Fibroblast of skin of left quadriceps (primary cell): ENCODE data around the gene OVCA2.
A peak's percentile ranks its signal among the peaks of the same experiment; 100 is the strongest.

Experiments used
- DNase-seq, 2 experiments: peaks; one replicate each; pipeline ENCODE4 v3.0.0-alpha.2; 2013; ENCODE audit warnings: low read depth in 2 of 2

The OVCA2 gene

DNA sequence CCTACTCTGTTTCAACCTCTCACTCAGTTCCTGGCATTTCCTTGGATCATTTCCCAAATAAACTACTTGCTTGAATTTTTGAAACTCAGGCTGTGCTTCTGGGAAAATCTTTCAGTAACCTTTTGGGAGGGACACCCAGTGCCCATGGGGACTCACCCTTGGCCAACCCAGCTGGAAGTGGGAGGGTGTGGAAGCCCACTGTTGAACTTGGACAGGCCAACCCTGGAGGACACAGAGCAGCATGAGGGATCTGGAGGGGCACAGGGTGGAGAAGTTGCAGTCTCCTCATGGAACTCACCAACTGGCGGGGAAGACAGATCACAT, 27.9 kb upstream of the OVCA2 start:
- DNase-seq = no peak

DNA sequence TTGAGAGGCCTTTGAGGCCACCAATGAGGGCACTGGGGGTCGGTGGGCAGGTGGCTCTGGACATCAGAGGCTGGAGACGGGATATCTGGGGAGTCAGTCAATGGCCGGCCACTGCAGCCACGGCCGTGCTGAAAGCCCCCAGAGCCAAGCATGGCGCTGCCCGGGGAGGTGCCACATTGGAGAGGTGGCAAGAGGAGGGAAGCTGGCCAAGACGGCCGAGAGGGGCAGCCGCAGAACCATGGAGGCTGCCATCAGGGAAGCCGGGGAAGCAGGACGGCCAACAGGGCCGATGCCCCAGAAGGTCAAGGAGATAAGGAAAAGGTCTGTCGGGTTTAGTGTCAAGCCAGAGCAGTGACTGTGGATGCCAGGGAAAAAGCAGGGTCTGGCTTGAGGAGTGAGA, 26.5 kb upstream of the OVCA2 start:
- no peak for DNase-seq

DNA sequence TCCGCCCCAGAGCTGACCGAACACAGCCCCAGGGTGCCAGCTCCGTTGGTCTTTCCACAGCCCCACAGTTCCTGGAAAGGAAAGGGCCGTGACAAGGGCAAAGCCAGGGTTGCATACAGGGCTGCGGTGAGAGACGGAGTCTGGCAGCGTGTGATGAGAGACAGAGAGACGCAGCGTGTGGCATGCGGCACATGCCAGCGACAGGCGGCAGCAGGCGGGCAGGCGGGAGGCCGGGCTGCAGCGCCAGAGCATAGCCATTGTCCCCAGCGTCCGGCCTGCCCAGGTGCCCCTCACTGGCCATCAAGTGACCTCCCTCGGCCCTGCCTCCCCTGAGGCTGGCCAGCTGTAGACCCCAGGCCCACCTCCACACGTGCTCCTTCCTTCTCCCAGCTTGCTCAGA, 25.3 kb upstream of the OVCA2 start:
- DNase-seq = no peak

DNA sequence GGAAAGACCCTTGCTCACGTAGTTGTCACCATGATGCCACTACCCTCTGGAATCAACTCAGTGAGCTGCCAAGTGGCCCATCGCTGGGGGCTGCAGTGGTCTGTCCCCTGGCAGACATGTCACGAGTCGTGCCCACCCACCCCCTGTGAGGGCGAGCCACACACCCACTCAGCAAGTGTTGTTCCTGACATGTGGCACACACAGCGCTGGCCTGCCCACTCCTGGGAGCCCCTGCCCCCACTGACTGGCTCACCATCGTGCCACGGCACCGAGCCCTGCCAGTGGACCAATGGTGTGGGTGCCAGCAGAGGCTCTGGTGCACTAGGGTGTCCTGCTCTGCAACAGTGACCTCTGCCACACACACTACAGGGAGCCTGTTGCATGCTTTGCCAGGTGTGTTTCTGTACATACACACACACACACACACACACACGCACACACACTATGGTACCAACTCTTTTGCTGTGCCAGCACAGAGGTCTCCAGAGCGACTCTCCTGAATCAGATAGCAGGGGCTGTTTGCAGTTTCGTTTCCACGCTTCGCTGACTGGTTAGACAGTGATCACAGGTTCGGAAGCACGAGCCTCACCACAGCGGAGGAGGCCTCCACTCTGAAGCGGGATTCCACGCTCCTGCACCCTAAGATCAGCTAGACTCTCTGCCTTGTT, 24.4 kb upstream of the OVCA2 start:
- no peak for DNase-seq

DNA sequence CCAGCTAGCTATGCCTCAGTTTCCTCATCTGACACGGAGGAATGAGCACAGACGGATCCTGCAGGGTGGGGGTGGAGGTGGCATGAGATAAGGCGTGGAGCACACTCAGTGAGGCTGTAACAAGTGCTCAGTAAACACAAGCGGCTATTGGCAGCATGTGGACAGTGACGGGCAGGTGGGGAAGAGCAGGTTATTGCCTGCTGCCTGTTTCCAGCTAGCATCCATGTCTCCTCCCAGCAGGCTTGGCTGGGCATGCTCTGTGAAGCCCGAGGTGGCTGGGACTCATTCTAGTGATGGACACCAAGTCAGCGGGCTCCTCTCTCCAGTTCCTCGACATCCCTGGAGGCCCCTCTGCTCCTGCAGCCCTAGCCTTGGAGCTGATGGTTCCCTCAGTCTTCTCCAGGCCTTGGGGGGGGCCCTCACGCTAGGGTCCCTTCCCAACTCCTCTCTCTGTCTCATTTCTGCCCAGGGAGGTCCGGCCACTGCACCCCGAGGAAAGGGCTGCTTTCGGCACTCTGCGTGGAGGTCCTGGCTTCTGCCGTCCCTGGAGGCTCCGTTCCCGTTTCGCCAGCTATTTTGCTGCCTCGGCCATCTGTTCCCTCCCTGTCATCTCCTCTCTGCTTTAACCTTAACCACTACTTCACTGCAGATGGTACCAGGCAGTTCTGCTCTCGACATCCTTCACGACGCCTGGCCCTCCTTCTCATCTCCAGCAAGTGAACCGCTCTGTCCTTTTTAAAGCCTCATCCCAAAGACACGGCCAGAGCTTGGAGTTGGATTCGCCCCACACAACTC, 22.9 kb upstream of the OVCA2 start:
- DNase-seq = no peak

DNA sequence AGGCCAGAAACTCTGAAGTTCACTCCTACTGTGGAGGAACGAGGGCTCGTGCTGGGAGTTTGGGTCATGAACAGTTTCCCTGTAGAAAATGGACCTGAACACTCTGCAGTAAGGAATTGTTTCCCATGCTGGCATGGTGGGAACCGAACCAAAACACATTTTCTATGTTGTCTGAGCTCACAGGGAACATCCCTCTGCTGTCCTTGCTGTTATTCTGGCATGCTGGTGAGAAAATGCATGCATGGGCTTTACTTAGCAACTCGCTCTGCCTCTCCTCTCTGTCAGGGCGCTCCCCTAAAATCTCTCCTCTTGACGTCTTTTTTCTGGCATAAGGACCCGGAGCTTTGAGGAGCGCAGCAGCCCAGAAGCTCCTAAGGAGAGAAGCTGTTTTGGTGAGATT, 22.1 kb upstream of the OVCA2 start:
- no peak for DNase-seq

DNA sequence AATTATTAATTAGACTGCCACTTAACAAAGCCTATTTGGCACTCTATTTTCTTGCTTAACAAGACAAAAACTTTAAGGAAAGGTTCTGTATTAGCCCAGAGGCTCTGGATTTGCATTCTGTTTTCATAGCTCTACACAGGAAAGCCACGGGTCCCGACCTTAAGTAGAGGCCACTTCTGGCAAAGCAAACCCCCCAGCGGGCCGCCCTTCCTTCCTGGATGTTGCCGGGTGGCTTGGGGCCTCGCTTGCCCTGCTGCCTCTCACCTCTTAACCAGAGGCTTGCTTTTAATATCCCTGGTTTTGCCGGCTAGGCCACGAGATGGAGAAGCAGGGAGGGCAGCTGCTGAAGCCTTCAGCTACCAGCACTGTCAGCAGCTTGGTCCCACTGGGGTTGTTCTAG, 21.1 kb upstream of the OVCA2 start:
- DNase-seq = no peak

DNA sequence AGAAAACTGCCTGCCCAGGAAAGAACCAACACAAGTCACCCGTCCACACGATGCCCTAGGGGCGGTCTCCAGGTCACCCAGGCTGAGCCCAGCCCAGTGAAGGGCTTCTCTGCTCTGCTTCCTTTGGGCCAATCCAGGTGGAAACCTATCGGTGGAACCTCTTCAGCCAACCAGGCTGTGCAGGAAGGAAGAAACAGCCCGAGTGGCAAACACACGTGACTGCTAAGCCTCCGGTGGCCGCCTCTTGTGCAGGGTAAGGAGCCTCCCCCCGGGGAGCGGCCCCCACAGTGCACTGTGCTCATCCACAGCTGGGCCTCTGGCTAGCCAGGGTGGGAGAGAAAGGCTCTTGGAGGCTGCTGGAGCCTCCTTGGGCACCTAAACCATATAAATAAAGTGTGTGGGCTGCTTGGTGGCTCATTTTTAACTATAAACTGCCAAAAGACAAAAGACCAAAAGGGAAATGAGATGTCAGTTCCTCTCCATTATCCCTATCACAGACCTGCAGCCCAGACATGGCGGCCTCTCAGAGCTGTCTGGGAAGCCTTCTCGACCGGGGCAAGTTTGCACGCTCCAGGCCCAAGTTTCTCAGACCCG, 19.1 kb upstream of the OVCA2 start:
- DNase-seq = no peak

DNA sequence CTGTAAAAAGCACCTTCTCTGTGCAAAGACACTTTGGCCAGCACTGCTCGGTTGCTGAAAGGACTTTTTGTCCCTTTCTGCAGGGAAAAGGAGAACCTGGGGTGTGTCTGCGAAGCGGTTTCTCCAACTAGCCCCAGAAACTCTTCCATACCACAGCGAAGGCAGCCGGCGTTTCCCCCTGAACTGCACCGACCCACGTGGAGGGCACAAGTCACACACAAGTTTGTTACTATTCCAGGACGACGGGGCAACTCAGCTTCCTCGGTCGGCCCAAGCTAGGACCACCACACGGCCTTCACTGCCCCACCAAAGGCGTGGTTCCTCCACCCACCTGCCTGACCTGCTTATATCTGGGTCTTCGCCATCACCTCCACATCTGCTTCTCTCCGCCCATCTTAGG, 18.6 kb upstream of the OVCA2 start:
- DNase-seq = no peak

DNA sequence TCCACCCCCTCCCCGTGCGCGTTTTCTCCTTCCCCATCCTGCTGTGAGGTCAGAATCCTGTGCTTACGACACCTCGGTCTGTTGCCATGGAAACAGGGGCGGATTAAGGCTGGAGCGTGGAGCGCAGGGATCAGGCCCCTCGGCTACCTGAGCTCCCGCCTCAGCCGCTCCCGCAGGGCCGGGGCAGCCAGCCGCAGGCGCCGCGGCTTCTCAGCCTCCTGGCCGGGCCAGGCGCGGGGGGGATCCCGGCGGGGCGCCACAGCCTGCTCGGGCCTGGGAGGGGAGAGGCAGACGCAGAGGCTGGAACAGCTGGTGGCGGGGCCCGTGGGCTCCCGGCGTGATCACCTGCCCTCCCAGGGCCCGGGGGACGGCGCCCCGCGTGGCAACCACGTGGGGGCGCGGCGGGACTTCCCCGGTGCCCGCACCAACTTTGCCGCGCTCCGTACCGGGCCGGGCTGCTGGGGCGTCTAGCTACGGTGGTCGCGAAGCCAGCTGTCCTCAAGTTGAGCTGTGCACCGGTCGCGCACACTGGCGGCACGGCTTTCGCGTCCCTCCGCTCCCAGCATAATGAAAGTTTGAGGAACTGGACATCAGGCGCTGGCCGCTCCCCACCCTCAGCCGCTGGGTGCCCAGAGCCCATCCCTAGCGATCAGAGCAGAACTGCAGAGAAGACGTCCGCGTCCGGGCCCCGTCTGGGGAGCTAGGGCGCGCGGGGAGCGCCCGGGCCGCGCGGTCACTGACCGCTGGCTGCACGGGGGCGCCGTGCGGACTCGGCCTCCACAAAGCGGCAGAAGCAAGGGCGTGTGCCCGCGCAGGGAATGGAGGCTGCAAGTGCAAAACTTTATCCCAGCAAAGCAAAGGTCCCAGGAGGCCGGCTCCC, 17.9 kb upstream of the OVCA2 start:
- no peak for DNase-seq

DNA sequence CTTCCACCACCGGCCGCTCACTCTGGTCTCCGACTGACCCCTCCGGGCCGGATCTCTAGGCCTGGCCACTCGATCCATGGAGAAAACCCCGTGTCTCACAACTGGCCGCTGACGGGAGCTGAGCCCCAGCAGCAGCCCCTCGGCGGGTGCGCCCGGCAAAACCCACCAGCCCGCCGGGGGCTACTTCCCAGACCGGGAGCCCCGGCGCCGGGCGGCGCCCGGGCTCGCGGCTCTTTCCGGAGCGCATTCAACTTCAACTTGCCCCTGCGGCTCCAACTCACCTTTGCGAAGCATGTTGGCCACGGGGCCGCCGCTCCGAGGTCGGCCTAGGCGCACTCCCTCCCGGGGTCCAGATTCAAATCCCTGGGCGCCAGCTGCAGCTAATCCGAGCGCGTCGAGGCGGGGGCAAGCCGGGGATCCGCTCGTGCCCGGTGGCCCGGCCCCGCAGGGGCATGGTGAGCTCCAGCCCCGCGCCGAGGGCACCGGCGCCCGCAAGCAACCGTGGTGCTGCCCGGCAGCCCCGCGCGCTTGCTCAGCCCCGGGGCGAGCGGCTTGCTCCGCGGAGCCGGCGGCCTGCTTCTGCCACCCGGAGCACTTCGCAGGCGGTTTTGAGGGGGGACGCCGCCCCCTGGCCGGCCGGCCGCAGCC, 17.1 kb upstream of the OVCA2 start:
- DNase-seq = no peak

DNA sequence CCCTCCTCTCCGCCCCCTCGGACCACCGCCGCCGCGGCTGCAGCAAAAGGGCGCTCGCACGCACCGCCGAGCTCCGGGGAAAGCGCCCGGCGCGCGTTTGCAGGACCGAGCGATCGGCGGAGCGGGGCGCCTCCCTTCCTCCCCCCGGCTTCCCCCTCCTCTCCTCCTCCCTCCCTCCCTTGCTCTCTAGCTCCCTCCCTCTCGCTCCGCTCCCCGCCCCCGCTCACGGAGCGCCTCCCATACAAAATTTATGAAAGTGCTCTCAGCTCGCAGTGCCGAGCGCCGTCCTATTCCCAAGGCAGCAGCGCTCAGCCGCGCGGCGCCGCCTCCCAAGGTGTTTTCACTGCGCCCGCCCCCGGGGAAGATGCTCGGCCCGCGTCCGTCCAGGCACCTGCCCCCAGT, 16.6 kb upstream of the OVCA2 start, which contains the start of gene RTN4RL1:
TSS of gene RTN4RL1 (minus strand) at position 115 of the 402 bp plus-strand sequence. CDS start 469 bp downstream, outside the sequence.
- DNase-seq = peak; percentile 42 to 55

DNA sequence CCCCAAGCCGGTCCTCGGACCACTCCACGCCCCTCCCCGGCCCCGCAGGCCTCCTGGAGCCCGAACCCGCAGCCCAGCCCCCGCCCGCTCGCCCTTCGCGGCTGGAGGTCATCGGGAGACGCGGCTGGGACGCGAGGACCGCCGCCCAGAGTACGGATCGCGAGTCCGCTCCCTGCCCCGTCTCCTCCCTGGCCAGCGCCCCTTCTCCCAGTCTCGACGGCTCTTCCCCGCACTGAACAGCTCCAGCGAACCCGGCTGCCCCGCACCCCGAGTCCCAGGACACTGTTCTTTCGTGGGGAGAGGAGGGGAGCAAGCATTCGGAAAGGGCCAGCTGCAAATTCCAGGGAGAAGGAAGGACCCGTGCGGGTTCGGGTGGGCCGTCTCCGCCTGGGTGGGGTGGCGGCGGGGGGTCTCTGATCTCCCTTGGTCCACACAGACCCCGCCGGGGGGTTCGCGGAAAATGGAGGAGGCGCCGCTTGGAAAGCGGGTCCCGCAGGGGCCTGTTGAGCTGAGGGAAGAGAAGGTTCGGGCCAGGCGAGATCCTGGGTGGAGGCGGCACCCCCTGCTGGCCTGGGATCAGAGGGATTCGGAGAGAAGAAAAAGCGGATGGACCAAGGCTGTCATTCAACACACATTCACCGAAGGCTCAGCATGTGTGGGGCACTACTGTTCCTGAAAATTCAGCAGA, 16.1 kb upstream of the OVCA2 start:
- DNase-seq = no peak

DNA sequence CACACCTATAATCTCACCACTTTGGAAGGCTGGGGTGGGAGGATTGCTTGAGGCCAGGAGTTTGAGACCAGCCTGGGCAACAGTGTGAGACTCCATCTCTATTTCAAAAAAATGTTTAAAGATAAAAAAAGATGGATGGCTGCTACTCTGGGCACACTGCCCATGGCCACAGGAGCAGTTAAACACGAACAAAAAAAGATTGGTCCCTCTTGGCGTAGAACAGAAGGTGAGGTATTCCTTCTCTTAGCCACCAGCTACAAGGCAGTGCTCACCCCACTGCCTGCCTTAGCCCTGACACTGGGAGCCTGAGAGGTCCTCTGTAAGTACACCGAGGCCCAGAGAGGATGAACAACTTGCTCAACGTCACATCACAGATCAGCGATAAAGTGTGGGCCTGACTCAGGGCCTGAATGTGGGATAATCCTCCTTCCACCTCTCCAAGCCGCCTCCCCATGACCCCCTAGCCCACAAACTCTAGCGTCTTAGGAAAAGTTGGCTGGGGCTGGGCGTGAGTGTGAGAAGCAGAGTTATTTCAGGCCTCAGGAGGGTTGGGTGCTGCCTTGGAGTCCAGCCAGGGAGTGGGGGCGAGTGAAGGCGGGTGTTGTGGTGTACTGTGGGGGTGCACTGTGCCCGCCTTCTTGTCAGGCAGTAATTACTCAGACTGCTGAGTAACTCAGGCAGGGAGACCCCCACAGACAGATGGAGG, 14.1 kb upstream of the OVCA2 start:
- DNase-seq = no peak

DNA sequence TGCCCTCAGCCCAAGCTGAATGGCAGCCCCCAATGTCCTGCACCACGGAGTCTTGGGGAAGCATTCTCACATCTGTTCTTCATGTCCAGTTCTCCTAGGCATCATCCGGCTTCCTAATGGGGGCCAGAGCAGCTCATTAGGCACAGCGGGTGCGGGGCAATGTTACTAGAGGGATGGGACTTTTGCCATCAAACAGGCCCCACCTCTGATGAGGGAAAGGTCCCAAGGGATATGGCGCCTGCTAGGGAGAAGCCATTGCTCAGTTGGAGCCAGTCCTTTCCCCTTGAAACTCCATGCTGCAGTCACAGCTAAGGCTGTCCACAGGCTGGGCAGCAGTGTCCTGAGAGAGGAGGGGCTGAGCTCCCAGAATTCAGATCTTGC, 13.6 kb upstream of the OVCA2 start:
- no peak for DNase-seq

DNA sequence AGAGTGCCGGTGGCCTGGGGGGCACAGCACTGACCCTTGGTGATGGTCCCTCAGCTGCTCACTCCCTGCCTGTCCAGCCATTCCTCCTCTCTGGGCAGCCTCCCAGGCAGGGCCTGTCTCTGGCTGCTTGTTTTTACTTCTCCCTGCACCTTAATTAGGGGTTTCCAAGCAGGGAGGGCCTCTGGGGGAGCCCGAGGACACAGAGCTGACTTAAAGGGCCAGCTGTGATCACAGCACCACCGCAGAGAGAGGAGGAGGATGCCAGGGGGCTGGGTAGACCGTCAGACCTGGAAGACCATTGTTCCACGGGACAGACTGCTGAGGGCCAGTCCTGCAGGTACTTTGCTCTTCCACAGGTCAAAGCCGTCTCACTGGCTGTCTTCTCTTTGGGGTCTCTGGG, 13.1 kb upstream of the OVCA2 start:
- DNase-seq = no peak

DNA sequence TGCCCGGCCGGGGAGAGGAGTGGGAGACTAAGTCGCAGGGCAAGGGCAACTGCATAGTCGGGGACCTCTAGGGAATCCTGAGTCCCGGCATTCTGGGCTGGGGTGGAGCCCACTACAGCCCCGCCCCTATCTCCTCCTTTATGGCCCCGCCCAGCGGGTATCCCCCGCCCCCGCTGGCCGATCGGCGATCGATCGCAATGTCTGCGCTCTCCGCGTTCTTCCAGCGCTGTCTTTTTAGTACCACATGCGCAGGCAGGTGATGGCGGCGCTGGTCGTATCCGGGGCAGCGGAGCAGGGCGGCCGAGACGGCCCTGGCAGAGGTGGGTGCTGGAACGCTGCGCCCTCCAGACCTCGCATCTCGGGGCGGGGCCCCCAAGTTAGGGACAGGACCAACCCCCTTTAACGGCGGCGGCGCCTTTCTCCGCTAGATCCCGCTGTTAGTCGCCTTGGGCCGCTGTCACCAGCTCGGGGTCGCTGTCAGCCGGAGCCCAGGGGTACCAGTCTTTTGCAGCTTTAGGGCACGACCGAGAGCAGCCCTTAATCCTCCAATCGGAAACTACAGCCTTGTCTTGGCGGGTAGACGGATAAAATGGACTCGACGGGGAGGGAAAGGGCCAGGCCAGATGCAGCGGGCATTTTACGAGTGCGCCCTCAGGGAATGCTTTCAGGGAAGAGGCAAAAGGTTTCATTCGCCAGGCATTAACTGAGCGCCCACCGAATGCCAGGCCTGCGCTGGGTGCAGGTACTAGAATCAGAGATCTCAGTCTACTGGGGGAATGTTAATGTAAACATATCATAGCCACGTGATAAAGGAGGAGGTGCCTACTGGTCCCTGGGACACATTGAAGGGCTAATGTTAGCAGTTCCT, 11.7 kb upstream of the OVCA2 start, which contains the start of gene DPH1:
TSS of gene DPH1 (plus strand) at position 243 of the 868 bp plus-strand sequence. CDS start at position 260, 17 bp downstream.
- peak; percentile 71 to 77 for DNase-seq

DNA sequence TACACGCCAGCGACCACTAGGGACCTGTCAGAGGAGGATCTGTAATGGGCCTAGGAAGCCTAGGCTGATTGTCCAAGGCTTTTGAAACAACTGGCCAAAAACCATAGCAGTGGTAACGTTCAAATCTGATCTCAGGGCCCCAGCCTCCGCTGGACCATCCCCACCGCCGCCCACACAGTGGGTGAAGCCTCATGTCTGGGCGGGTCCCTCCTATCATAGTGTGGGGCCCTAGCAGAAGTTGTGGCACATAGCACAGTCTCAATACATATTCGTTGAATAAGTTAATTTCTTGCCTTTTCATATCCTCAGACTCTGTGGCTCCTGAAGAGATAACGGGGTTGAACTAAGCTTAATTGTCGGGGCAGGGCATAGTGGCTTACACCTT, 11.1 kb upstream of the OVCA2 start:
- DNase-seq = no peak

DNA sequence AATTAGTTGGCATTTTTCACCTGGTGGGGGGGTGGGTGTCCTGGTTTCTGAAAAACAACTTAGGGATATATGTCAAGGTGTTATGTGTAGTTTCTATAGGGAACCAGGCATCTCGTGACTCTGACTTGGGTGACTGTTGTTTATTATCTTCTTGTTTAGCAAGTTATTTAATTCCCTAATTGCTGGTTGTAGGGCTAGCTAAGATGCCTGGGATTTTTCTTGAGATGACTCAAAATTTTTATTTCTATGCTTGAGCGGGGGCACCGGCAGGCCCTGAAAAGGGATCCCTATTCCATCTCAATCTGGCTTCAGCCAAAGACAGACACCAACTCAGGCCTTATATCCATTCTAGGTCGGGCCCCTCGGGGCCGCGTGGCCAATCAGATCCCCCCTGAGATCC, 8.7 kb upstream of the OVCA2 start:
- no peak for DNase-seq
